Stimulated activated CD4-positive, alpha-beta T cell treated with anti-CD3 and anti-CD28 coated beads, Interleukin-1b, Interleukin-23, amount 100 ng/mL, for 1 hour (primary cell): ENCODE measurements around the gene P2RX6.

Experiments
- DNase-seq, 2 donors: peaks; one replicate each; pipeline ENCODE4 v3.0.0-alpha.2; 2020; ENCODE audit warnings: low read depth in 2 of 2

P2RX6 gene

GRCh38 chr22:21012446-21013407, 2.2 kb upstream of the P2RX6 start:
- no peak for DNase-seq

GRCh38 chr22:21013657-21014201, 1.2 kb upstream of the P2RX6 start:
- DNase-seq: no peak

GRCh38 chr22:21014202-21014725, 701 bp upstream of the P2RX6 start:
- peak; percentile 46 to 52 for DNase-seq

GRCh38 chr22:21015466-21016006, 571 bp downstream of the P2RX6 start:
- no peak for DNase-seq

- DNase-seq: no peak
Measured at GRCh38 chr22:21016644-21017420, 1.9 kb downstream of the P2RX6 start.

GRCh38 chr22:21018314-21018713, 3.3 kb downstream of the P2RX6 start:
- no peak for DNase-seq

GRCh38 chr22:21020802-21021429, 6.0 kb downstream of the P2RX6 start:
- no peak for DNase-seq

GRCh38 chr22:21022507-21022906, 7.5 kb downstream of the P2RX6 start:
- DNase-seq: no peak

- no peak for DNase-seq
Measured at GRCh38 chr22:21022955-21023614, 8.1 kb downstream of the P2RX6 start.

GRCh38 chr22:21025266-21025665, 10.3 kb downstream of the P2RX6 start:
- no peak for DNase-seq

- no peak for DNase-seq
Measured at GRCh38 chr22:21025763-21026755, 11.1 kb downstream of the P2RX6 start.

- no peak for DNase-seq
Measured at GRCh38 chr22:21026783-21027692, 12.1 kb downstream of the P2RX6 start.

GRCh38 chr22:21028277-21029251, 13.6 kb downstream of the P2RX6 start:
- no peak for DNase-seq

GRCh38 chr22:21029486-21030025, 14.6 kb downstream of the P2RX6 start:
- no peak for DNase-seq

- no peak for DNase-seq
Measured at GRCh38 chr22:21030032-21030431, 15.1 kb downstream of the P2RX6 start.

GRCh38 chr22:21030621-21031544, 15.9 kb downstream of the P2RX6 start:
- no peak for DNase-seq
